H54 (cell line): ENCODE results near the gene RNF223.

Experiments
- DNase-seq: peaks from one replicate; pipeline ENCODE4 v3.0.0; 2011; ENCODE audit warnings: low spot score, mixed read lengths; ENCODE audit not compliant: insufficient read length
- FAIRE-seq: peaks from 3 replicates; lab custom pipeline; 2011; peaks lifted over from hg19 to GRCh38; lab: Jason Lieb, UNC
- POLR2A ChIP-seq: IDR thresholded peaks from 2 replicates; pipeline ENCODE4 v1.6.1; 2011; ENCODE audit warnings: low read depth, mild to moderate bottlenecking, low read length

RNF223 gene

GRCh38 chr1:1024771-1025699, 49.1 kb downstream of the RNF223 start:
- TF ChIP-seq POLR2A: no peak
- DNase-seq (peak; percentile 66), FAIRE-seq (no peak)

GRCh38 chr1:1024149-1024770, 49.8 kb downstream of the RNF223 start:
- FAIRE-seq (no peak), DNase-seq (no peak)
- TF ChIP-seq POLR2A: no peak

DNA sequence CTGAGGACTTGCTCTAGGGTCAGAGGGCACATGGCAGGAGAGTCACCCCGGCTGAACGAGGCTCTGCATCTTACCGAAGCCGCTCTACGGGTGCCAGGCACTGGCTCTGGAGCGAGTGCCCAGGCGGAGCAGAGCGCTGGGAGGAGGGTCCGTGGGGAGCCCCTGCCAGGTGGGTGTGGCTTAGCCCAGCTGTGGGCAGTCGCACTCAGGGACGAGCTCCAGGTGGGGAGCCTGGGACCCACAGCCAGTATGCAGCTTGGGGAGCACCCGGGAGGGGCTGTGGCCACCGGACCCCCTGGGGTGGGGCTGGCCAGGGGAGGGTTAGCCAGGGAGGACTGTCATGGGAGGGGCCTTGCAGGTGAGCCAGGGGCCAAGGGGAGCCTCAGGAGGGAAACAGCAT, 50.4 kb downstream of the RNF223 start:
- TF ChIP-seq POLR2A: no peak
- DNase-seq (no peak), FAIRE-seq (no peak)

DNA sequence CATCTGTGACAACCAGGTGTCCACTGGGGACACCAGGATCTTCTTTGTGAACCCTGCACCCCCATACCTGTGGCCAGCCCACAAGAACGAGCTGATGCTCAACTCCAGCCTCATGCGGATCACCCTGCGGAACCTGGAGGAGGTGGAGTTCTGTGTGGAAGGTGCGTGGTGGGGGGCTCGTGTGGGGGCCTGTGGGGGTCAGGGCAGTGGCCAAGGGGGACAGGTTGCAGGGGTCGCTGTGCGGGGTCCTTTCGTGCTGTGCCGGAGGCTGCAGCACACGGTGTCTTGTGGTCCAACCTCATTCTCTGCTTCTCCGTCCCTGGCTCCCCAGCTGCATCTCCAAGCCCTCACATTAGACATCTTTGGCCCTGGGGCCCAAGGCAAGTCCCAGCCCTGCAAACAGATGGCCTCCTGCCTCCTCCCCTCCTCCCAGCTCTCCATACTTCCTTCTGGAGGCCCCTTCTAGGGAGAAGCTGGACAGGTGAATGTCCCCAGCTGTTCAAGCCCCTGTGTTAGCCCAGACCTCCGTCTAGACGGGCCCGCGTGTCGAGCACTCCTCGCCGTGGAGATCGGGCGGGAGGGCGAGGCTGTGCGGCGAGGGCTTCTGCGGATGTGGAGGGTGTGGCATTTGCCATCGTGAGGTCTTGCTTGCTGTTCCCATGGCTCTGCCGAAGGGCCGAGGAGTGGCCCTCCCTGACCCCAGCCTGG, 51.6 kb downstream of the RNF223 start:
- TF ChIP-seq POLR2A: no peak
- FAIRE-seq (no peak), DNase-seq (no peak)

- FAIRE-seq: peak; percentile 50
These were observed 52.2 kb downstream of the RNF223 start for GRCh38 chr1:1021920-1022259.

GRCh38 chr1:1021010-1021919, 52.8 kb downstream of the RNF223 start:
- 0 out of 2 replicates have a peak, but pooled peaks have one; percentile 30 for TF ChIP-seq POLR2A
- FAIRE-seq (peak; percentile 61), DNase-seq (peak; percentile 76)

More at GRCh38 chr1:1021920-1022259, 52.2 kb downstream of the RNF223 start:
- peak; percentile 79 for DNase-seq
- TF ChIP-seq POLR2A: no peak
